ENCODE data around the gene ABCC8.

Gene ABCC8

GRCh38 chr11:17505146-17505545 lies 28.5 kb upstream of the ABCC8 start (continued):
- no peak for TF ChIP-seq PBX3 (CRISPR knock-in tag; IDR thresholded peaks at IDR 0.05)
- no peak for TF ChIP-seq ZNF837 (tag by site-specific recombination; IDR thresholded peaks at IDR 0.05)
- TF ChIP-seq ZNF626 (tag by site-specific recombination; IDR thresholded peaks at IDR 0.05): no peak
- no peak for TF ChIP-seq ZNF292 (tag by site-specific recombination; IDR thresholded peaks at IDR 0.05; ENCODE audit: borderline replicate concordance, low read depth)
- no peak for TF ChIP-seq ZBTB11 (tag by site-specific recombination; conservative IDR thresholded peaks at IDR 0.05; ENCODE audit: low read depth)
- TF ChIP-seq ZNF707 (tag by site-specific recombination; IDR thresholded peaks at IDR 0.05): no peak
- no peak for TF ChIP-seq ZNF280D (tag by site-specific recombination; IDR thresholded peaks at IDR 0.05)
- TF ChIP-seq GLIS2 (tag by site-specific recombination; IDR thresholded peaks at IDR 0.05): no peak
- TF ChIP-seq ZNF501 (tag by site-specific recombination; IDR thresholded peaks at IDR 0.05): no peak
- TF ChIP-seq ZBTB6 (tag by site-specific recombination; IDR thresholded peaks at IDR 0.05): no peak

- ChIA-PET POLR2A (interaction anchor here (0.6 kb wide), 1 partner anchor 118 kb away, joined by 3 read pairs; no protein-coding TSS in a partner anchor), CTCF (interaction anchor here (0.6 to 13.0 kb wide), 33 partner anchors 8 to 756 kb away, joined by 3 to 318 read pairs (median 4); partner anchors contain the start of gene KCNJ11)
- H3K4me1 ChIP-seq (ENCODE audit: control insufficient read depth, insufficient read depth, low read length): no peaks in the 10 kb centered on the region
- no peak overlapping the region for H3K4me3 ChIP-seq (ENCODE audit: low read depth, low read length)
- no peak for TF ChIP-seq ZFP37 (tag by site-specific recombination; IDR thresholded peaks at IDR 0.05)
- peak; percentile 79 for TF ChIP-seq ZNF654 (tag by site-specific recombination; IDR thresholded peaks at IDR 0.05; ENCODE audit: low read depth)
- 0 out of 2 replicates have a peak, but pooled peaks have one; percentile 15 for TF ChIP-seq ZNF335 (tag by site-specific recombination; conservative IDR thresholded peaks at IDR 0.05)
- TF ChIP-seq ZNF362 (tag by site-specific recombination; IDR thresholded peaks at IDR 0.05): peak; percentile 94
- peak; percentile 59; the same call in 1 of the 2 replicates for TF ChIP-seq ZNF513 (tag by site-specific recombination; IDR thresholded peaks at IDR 0.05)
- TF ChIP-seq SCRT1 (tag by site-specific recombination; IDR thresholded peaks at IDR 0.05; ENCODE audit: borderline replicate concordance): no peak
- TF ChIP-seq ZNF701 (tag by site-specific recombination; IDR thresholded peaks at IDR 0.05): no peak
- TF ChIP-seq CTCF (tag by site-specific recombination; IDR thresholded peaks at IDR 0.05): peak; percentile 72
- peak; percentile 96 for TF ChIP-seq ZNF341 (tag by site-specific recombination; IDR thresholded peaks at IDR 0.05; ENCODE audit: low read depth)
- H3K27ac ChIP-seq (ENCODE audit: extremely low read depth, low read depth, low read length): no peak overlapping the region
- no peaks in the 10 kb centered on the region for H3K36me3 ChIP-seq (ENCODE audit: control insufficient read depth in 2 of 2, insufficient read depth in 1 of 2, low read length in 2 of 2)
- H3K9me3 ChIP-seq (ENCODE audit: control insufficient read depth, insufficient read depth, low read depth, low read length): no peaks in the 10 kb centered on the region
Observed at GRCh38 chr11:17504330-17505107, 27.9 kb upstream of the ABCC8 start.
